CD4-positive, alpha-beta T cell treated with Interleukin-1 beta for 1 hour (primary cell): ENCODE data around the gene ELF5.

Experiments
- DNase-seq, 2 donors: peaks; one replicate each; pipeline ENCODE4 v3.0.0-alpha.2; 2020 to 2022

ELF5 gene

DNA sequence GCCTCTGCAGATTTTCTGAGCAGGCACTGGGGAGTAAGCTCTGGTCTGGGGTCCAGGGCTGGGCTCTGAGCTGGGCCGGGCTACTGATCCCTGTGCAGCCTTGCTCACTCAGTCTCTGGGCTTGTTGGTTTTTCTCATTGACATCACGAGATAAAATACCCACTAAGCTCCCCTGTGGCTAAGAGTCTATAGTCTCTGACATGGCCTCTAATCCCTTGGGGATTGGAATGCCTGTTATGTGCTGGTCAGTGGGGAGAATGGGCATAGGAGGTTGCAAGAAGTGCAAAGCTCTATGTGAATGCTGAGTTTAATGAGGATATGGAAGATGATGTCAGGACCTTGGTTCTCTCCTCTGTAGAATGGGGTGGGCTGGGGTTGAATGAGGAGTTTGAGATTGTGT, 23.3 kb downstream of the ELF5 start:
- DNase-seq, result no peak

GRCh38 chr11:34488855-34489557, 24.6 kb downstream of the ELF5 start:
- no peak for DNase-seq

- DNase-seq, result no peak
Measured at GRCh38 chr11:34487430-34487829, 26.2 kb downstream of the ELF5 start.

DNA sequence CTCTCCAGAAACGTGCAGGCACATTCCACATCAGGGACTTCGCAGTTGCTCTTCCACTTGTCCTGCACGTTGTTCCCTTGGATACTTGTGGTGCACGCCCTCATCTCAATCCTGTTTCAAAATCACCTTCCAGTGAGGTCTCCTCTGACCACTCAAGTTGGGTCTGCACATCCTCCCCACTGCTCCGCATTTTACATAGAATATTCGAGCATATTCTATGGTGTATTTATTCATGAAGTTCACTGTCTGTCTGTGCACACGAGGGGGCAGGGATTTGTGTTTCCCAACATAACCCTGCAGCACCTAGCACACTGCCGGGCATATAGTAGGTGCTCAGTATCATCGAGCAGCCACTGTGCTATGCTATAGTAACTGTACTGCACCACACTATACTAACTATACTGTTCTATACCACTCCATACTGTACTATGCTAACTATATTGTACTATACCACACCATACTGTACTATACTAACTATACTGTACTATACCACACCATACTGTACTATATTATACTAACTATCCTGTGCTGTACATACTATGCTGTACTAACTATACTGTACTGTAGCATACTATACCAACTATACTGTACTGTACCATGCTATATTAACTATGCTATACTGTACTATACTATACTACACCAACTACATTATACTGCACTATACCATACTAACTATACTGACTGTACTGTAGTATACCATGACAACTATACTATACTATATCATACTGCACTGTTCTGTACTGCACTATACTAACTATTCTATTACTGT, 30.3 kb downstream of the ELF5 start:
- DNase-seq, result no peak

DNA sequence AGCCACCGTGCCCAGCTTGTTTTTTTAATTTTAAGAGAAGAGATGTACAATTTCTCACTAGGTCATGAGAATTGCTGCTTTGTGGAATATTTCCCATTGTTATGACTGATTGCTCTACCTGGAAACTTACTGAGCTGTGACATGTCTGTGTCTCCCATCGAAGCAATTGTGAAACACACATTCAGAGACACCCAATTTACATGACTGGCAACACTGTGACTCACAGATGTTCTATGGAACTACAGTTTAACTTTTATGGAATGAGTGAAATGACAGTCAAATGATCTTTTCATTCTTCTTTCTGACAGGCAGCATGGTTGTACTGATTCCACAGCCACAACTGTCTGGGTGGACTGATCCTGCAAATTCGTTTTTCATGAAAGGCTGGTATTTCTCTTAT, 32.3 kb downstream of the ELF5 start:
- DNase-seq, result no peak

DNA sequence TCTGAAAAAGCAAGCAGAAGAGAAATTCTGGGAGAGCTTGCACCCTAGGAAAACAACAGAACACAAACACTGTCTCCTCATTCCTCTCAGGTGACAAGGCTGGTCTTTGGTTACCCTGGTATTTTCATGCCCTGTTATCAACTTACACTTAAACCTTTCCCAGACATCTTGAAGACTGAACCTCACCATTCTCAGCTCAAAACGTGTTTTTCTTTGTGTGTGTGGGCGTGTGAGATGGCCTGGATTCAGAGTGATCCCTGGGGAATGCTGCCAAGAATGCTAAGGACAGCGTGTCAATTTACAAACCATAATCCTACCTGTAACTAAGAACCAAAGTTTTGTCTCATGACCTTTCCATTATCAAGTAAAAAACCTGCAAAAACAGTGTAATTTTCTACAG, 33.3 kb downstream of the ELF5 start:
- no peak for DNase-seq

- no peak for DNase-seq
Measured at GRCh38 chr11:34478845-34479663, 34.5 kb downstream of the ELF5 start.

DNA sequence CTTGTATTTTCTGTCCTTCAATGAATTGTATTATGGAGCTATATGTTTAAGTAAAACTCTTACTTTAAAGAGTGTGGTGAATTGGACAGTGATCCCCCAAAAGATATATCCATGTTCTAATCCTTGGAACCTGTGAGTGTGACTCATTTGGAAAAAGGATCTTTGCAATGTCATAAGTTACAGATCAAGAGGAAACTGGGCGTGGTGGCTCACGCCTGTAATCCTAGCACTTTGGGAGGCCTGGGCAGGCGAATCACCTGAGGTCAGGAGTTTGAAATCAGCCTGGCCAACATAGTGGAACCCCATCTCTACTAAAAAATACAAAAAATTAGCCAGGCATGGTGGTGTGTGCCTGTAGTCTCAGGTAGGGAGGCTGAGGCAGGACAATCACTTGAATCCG, 36.7 kb downstream of the ELF5 start:
- DNase-seq, result no peak

DNA sequence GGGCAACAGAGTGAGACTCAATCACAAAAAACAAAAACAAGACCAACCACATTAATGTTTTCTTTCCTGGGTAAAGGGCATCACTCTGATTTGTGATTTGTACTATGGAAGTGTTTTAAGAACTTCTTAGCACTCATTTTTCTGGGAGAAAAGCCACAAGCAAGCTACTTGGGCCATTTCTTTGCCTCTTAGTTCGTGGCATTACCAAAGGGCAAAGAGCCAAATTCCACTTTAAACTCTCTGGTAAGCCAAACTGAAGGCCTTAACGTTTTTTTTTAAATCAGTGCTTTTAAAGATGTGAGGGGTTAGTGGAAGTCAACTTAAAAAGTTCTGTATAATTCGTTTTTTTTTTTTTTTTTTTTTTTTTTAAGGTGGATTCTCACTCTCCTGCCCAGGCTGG, 37.9 kb downstream of the ELF5 start:
- DNase-seq, result no peak

- no peak for DNase-seq
Measured at GRCh38 chr11:34473603-34474169, 39.9 kb downstream of the ELF5 start.

DNA sequence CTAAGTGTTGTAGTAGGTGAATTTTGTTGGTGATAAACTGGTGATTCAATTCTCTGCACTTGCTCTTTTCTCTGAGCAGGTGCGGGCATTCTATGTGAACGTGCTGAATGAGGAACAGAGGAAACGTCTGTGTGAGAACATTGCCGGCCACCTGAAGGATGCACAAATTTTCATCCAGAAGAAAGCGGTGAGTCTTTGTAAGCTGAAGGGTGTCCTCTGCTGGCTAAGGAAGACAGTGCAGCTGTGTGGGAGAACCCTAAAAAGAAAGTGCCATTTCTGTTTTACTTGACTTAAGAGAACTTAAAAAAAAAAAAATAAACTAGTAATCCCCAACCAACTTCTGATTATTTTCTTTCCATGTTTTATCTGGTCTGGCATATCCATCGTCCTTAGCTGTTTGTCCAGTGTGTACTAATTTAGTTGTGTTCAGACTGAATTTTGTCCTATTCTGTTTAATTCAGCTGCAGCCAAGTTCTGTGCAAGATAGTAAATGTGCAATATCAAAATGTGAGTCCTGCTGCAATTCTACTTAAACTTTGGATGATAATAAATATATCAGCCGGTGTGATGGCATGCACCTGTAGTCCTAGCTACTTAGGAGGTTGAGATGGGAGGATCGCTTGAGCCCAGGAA, 45.3 kb downstream of the ELF5 start:
- peak; percentile 17 to 34 for DNase-seq

DNA sequence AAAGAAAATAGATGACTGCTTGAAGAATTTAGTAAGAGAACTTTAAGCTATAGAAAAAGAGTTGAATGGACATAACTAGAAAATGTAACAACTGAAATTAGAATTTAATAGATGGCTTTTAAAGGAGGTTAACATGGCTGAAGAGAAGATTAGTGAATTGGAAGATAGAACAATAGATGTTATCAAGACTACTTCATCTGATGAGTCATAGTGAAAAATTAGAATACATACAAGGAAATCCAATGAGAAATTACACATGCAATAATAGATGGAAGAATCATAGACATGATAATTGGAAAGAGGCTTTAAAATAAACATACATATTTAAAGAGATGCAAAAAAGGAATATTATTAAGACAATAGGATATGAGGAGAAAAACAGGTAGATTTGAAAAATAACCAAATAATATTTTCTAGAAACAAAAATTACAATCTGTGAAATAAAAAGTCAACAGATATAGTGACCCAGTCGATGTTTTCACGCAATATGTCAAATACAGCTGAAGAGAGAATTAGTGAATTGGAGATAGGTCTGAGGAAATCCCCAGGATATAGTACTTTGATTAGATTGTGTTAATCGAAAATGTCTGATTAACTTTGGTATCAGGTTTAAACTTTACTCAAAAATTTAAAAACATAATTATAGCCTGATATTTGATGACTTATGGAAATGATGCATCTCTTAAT, 46.6 kb downstream of the ELF5 start:
- no peak for DNase-seq

DNA sequence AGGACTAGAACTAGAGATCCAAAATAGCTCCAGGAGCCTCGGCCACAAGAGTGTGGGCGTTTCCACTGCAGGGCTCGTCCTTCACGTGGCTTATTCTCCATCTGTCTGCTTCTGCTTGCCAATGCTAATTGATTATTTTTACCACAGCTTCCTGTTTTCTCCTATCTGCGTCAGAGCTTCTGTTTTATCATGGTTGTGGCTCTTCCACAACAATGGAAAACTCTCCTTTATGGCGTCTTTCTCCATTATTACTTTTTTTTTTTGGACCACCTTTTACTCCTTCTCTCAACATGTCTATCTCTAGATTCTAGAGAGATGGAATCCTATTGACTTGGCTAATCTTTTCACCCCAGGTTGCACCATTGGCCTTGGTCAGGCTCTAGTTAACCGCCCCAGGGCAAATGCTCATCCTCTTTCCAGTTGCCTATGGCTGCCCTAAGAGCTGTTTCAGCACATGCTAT, 49.0 kb downstream of the ELF5 start:
- DNase-seq, result no peak

DNA sequence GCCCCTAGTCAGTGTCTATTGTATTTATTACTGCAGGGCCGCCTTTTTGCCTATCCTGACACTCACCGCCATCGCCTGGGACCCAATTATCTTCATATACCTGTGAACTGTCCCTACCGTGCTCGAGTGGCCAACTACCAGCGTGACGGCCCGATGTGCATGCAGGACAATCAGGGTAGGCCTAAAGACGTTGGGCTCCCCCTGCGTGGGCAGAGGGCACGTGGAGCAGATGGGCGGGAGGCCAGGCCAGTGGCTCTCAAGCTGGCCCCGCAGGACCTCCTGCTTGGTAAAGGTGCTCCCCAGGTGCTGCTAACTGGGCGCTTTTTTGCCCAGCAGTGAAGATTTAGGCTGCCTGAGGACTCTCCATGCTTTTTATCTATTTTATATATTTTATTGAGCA, 52.4 kb downstream of the ELF5 start:
- no peak for DNase-seq

GRCh38 chr11:34460278-34460677, 53.3 kb downstream of the ELF5 start:
- no peak for DNase-seq

- no peak for DNase-seq
Measured at GRCh38 chr11:34459507-34460162, 54.0 kb downstream of the ELF5 start.

- DNase-seq, result no peak
Measured at GRCh38 chr11:34458525-34458924, 55.1 kb downstream of the ELF5 start.

- DNase-seq, result no peak
Measured at GRCh38 chr11:34457607-34458006, 56.0 kb downstream of the ELF5 start.

GRCh38 chr11:34454308-34455032, 59.1 kb downstream of the ELF5 start:
- no peak for DNase-seq

GRCh38 chr11:34451053-34451452, 62.5 kb downstream of the ELF5 start:
- DNase-seq, result no peak

DNA sequence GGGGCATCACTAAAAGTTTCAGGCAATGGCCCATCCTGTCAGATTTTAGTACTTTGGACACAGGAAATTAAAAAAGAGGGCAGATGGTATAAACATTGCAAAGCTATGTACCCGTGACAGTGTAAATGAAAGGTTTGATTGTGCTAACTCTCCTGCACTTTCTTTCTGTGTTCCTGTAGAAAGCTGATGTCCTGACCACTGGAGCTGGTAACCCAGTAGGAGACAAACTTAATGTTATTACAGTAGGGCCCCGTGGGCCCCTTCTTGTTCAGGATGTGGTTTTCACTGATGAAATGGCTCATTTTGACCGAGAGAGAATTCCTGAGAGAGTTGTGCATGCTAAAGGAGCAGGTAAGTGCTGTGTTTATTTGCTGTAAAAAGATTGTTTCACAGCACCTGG, 64.6 kb downstream of the ELF5 start:
- no peak for DNase-seq
